LNCaP clone FGC (cell line): ENCODE data around the gene NDNF.

ENCODE experiments used
- DNase-seq: peaks from one replicate; pipeline ENCODE4 v3.0.0-alpha.2; 2011; ENCODE audit warnings: low read depth
- H3K4me3 ChIP-seq: 2 replicates; pipeline ENCODE4 v1.5.1; 2011; ENCODE audit warnings: mild to moderate bottlenecking, low read depth, low read length, control low read depth
- TF ChIP-seq, protein P1 (sequence below): IDR thresholded peaks from 2 replicates; pipeline ENCODE4 v1.5.1; 2012; ENCODE audit warnings: mild to moderate bottlenecking; ENCODE audit not compliant: control insufficient read depth, insufficient read depth; ENCODE audit errors: extremely low read depth

NDNF gene

GRCh38 chr4:121088867-121089266 is 16.5 kb upstream of the NDNF start:
- TF ChIP-seq, protein P1, sequence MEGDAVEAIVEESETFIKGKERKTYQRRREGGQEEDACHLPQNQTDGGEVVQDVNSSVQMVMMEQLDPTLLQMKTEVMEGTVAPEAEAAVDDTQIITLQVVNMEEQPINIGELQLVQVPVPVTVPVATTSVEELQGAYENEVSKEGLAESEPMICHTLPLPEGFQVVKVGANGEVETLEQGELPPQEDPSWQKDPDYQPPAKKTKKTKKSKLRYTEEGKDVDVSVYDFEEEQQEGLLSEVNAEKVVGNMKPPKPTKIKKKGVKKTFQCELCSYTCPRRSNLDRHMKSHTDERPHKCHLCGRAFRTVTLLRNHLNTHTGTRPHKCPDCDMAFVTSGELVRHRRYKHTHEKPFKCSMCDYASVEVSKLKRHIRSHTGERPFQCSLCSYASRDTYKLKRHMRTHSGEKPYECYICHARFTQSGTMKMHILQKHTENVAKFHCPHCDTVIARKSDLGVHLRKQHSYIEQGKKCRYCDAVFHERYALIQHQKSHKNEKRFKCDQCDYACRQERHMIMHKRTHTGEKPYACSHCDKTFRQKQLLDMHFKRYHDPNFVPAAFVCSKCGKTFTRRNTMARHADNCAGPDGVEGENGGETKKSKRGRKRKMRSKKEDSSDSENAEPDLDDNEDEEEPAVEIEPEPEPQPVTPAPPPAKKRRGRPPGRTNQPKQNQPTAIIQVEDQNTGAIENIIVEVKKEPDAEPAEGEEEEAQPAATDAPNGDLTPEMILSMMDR = no peak
- DNase-seq = no peak
- H3K4me3 ChIP-seq = no peak overlapping the region

DNA sequence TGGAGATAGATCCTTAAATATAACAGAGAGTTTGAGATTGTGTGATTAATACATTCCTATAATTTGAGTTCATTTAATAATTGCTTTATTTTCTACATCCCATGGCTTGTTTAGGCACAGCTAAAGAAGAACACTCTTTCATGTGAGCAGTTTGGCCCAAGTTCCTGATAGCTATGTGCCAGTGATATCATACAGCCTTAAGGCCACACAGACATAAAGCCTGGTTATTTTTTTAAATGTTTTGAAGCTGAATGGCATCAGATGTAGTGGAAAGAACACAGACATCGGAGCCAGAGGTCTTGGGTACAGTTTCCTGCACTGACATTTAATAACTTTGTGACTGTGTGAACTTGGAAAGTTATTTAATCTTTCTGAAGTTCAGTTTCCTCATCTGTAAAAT is 7.0 kb upstream of the NDNF start:
- DNase-seq = no peak
- H3K4me3 ChIP-seq = no peak overlapping the region
- TF ChIP-seq, protein P1 = no peak

- DNase-seq = no peak
- no peak overlapping the region for H3K4me3 ChIP-seq
- TF ChIP-seq, protein P1 = no peak
These were observed 5.2 kb upstream of the NDNF start for GRCh38 chr4:121077496-121077895.

DNA sequence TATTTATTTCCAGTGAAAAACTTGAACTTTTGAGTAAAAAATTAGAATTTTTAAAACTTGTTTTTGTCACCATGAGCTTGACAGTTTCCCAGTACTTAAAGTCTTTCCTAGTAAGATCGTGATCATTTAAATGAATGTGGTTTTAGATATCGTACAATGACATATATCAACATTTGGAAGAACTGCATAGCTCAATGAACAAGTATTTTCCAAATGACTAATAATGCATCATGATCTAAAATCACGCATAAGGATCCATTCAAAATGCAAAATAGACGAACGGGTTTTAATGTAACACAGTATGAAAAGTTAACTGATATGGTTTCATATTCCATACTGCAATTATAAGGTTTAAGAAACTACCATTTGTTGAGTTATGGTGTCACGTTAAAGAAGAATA is 4.1 kb upstream of the NDNF start:
- no peak overlapping the region for H3K4me3 ChIP-seq
- TF ChIP-seq, protein P1 = no peak
- DNase-seq = no peak

DNA sequence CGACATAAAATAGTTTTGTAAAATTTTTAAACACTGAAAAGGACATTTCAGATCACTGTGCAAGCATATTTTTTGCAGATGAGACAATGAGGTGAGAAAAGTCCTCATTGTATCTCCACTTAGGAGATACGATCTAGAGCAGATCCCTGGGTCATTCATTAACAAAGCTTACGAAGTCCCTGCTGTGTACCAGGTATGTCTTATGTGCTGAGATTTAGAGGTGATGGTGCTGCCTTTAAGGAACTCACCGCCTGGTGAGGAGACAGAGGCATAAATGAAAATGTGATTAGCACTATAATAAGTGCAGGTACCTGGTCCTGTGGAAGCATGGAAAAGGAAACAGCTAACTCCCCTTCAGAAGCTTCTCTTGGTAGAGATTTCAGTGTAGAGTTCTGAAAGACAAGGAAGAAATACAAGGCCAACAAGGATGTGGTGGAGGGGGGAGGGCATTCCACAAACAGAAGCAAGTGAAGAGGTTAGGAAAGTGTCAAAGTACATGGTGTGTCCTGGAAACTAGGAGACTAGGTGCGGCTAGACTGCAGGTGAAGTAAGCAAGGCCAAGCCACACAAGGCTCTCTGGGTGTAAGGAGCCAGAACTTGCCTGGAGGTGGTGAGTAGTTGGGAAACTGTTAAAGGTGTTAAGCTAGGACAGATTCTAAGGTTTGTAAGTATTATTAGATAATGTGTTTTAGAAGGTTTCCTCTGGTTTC is 1.5 kb upstream of the NDNF start:
- TF ChIP-seq, protein P1 = no peak
- H3K4me3 ChIP-seq = no peak overlapping the region
- DNase-seq = no peak

DNA sequence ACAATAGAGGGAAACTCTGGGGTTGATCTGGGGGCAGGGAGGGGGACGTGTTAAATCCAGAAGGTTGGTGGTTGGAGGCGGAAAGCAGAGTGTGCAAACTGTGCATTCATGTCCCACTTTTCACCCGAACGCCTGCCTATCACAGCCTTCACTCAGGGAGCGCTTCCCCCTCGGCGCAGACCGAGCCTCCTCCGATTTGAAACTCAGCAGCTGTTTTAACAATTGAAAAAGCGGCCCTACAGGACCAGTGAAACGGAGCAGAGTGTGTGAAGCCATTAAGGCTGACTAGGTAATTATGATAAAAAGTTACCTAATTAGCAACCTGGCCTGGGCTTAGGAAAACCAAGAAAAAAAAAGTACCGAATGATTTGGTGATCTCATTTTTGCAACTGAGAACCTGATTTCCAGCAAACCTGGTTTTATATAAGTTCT is 685 bp upstream of the NDNF start:
- no peak for DNase-seq
- TF ChIP-seq, protein P1 = no peak
- H3K4me3 ChIP-seq = no peak overlapping the region
